Epithelial cell of esophagus (primary cell): ENCODE results near the gene DSP.

Experiments
- DNase-seq: peaks from one replicate; pipeline ENCODE4 v3.0.0; 2010; ENCODE audit warnings: low read depth
- H3K4me3 ChIP-seq: 2 replicates; pipeline ENCODE4 v1.5.1; 2011; ENCODE audit warnings: mild to moderate bottlenecking, low read length, control low read depth
- TF ChIP-seq, protein P1 (sequence below): IDR thresholded peaks from 2 replicates; pipeline ENCODE4 v1.5.1; 2011; ENCODE audit warnings: low read depth, mild to moderate bottlenecking, low read length, control low read depth, inconsistent platforms; ENCODE audit not compliant: insufficient read depth; ENCODE audit errors: missing control alignments

Gene DSP

DNA sequence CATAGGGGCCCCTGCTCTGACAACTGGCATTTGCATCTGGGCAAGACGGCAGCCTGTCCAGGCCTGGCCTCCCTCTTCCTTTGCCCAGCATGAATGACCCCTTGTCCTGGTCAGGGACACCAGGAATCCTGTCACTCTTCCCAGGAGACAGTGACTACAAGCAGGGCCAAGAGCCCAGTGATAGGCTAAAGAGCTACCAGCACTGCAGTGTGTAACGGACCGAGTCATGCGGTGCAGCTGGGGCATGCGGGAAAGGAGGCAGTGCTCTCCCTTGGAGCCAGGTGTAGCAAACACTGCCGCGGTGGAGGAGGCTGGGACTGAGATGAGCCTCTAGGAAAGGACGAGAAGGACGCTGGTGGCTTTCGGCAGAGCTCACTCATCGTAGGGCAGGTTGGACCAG is 38.7 kb upstream of the DSP start:
- no peak for DNase-seq
- H3K4me3 ChIP-seq, result no peak overlapping the region
- TF ChIP-seq, protein P1, sequence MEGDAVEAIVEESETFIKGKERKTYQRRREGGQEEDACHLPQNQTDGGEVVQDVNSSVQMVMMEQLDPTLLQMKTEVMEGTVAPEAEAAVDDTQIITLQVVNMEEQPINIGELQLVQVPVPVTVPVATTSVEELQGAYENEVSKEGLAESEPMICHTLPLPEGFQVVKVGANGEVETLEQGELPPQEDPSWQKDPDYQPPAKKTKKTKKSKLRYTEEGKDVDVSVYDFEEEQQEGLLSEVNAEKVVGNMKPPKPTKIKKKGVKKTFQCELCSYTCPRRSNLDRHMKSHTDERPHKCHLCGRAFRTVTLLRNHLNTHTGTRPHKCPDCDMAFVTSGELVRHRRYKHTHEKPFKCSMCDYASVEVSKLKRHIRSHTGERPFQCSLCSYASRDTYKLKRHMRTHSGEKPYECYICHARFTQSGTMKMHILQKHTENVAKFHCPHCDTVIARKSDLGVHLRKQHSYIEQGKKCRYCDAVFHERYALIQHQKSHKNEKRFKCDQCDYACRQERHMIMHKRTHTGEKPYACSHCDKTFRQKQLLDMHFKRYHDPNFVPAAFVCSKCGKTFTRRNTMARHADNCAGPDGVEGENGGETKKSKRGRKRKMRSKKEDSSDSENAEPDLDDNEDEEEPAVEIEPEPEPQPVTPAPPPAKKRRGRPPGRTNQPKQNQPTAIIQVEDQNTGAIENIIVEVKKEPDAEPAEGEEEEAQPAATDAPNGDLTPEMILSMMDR, result no peak

DNA sequence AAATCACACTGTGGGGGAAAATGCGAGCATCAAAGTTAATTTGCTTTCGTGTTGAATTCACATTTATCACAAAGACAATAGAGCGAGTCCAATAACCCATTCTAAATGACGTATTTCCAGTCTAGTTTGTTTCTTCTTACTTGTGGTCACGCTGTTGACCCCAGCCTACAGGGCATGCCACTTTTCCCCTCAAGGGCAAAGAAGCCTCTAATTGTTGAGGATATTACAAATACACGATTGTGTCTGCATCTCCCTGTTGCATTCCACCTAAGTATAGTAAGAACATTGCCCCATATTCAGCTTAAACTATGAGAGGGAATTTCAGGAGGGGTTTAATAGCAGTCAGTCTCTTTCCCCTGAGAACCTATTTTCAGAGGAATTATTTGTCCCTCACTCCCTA is 37.4 kb upstream of the DSP start:
- TF ChIP-seq, protein P1, result no peak
- DNase-seq, result no peak
- no peak overlapping the region for H3K4me3 ChIP-seq

DNA sequence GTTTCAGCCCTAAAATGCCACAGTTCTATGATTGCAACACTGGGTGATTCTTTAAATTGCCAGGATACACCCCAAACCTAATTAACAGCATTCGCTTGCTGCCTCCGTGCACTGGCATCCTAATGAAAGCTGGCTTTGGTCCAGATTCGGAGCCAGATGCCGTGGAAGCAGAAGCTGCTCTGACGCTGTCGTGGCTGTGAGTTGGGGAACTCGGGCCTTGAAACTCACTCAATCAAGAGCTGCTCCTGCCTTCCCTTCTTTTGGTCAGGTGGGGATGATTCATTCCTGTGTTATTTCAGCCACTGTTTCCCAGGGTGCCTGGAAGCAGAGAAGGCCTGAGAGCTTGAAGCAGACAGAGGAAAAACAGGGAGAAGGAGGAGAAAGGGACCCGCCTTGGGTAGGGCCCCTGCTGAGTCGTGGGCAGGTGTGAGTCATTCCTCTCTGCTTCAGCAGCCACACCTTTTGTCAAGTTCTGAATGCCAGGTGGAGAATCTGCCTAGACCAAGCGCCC is 36.2 kb upstream of the DSP start:
- DNase-seq, result peak; percentile 100
- H3K4me3 ChIP-seq, result no peak overlapping the region
- TF ChIP-seq, protein P1, result no peak

DNA sequence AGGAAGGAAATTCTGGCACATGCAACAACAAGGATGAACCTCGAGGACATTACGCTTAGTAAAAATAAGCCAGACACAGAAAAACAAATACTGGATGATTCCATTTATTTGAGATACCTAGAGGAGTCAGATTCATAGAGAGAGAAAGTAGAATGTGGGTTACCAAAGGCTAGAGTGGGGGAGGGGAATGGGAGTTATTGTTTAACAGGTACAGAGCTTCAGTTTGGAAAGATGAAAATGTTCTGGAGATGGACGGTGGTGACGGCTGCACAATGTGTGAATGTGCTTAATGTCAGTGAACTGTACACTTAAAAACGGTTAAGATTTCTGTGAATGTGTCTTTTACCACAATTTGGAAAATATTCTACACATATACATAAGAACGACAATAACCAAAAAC is 33.9 kb upstream of the DSP start:
- TF ChIP-seq, protein P1, result no peak
- DNase-seq, result no peak
- H3K4me3 ChIP-seq, result no peak overlapping the region

DNA sequence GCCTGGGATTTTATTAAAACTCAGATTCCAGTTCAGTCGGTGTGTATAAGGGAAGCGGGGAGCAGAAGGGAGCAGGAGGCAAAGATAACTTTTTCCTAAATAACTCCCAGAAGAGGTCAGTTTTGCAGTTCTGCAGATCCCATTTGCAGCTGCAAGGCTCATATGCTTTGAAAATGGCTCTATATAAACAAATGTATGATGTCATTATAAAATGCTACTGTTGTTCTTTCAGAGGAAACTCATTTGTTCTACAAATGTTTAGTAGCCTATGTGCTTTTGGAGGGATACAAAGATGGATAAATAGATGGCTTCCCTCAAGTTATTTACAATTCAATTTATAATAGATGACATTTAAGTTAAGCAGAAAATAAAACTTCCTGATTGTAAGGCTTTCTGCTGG is 29.2 kb upstream of the DSP start:
- TF ChIP-seq, protein P1, result no peak
- H3K4me3 ChIP-seq, result no peak overlapping the region
- DNase-seq, result no peak

DNA sequence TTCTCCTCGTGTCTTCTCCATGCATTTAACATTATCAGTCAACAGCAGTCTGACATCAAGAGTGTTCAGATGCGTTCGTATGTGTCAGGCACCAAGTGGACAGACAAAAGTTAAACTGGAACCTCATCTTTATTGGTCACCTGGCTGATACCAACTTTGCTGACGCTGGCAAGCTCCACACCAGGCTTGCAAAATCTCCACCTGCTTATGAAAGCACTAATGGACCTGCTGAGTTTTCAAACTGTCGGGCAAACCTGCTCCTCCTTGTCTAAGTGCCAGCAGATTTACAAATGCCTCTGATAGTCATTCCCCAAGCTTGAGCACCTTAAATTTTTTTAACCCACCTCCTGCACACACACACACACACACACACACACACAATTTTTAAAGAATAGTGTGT is 27.9 kb upstream of the DSP start:
- H3K4me3 ChIP-seq, result no peak overlapping the region
- peak; percentile 60 for DNase-seq
- TF ChIP-seq, protein P1, result no peak

DNA sequence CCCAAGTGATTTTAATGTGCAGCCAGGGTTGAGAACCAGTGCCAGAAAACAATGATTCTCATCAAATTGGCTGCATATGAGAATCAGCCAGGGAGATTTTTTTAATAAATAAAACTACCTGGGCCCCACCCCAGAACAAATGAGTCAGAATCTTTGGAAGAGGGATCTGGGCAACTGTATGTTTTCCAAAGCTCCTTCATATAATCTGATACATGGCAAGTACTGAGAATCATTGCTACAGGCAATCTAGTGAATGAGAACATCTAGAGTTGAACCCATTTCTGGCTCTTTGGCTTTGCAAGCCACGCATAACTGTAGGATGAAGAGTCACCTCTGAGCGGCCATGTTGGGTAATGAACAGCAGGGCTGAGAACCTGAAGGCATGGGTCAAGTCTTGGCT is 26.1 kb upstream of the DSP start:
- DNase-seq, result peak; percentile 50
- TF ChIP-seq, protein P1, result no peak
- no peak overlapping the region for H3K4me3 ChIP-seq
